Activated CD4-positive, alpha-beta memory T cell treated with anti-CD3 and anti-CD28 coated beads for 36 hours (primary cell): ENCODE results near the gene ACTMAP. TPM values are rescaled to one million over a fixed set of nuclear protein-coding genes. Genes with fewer than 3 reads are reported as not detected.
"Not testable (repeated sequence)": the region's sequence is repeated elsewhere in the genome, so short reads cannot be mapped to it uniquely, and the experiment has no call there.

Source experiments
- CTCF ChIA-PET: fragments of 350-600 bp; sonication (Branson Sonifier 250); formaldehyde crosslinking; loops from one replicate; lab custom pipeline; 2021; ENCODE audit warnings: antibody characterized with exemption, inconsistent platforms; lab: Charles Lee
- POLR2A ChIA-PET: fragments of 350-600 bp; sonication (Branson Sonifier 250); formaldehyde crosslinking; loops from one replicate; lab custom pipeline; 2021; ENCODE audit warnings: antibody characterized with exemption; lab: Charles Lee
- DNase-seq: peaks from one replicate; pipeline ENCODE4 v3.0.0-alpha.2; 2020
- H3K27ac Mint-ChIP-seq: one replicate; pipeline ENCODE4 v1.8.0; 2021; ENCODE audit warnings: mixed read lengths
- H3K27me3 Mint-ChIP-seq: one replicate; pipeline ENCODE4 v1.8.0; 2021; ENCODE audit warnings: mixed read lengths
- H3K36me3 Mint-ChIP-seq: one replicate; pipeline ENCODE4 v1.8.0; 2021; ENCODE audit warnings: mixed read lengths
- H3K4me1 Mint-ChIP-seq: one replicate; pipeline ENCODE4 v1.8.0; 2021; ENCODE audit warnings: low read depth, mixed read lengths
- H3K4me3 Mint-ChIP-seq: one replicate; pipeline ENCODE4 v1.8.0; 2021; ENCODE audit warnings: mild to moderate bottlenecking, mixed read lengths
- H3K9me3 Mint-ChIP-seq: one replicate; pipeline ENCODE4 v1.8.0; 2021; ENCODE audit warnings: mixed read lengths
- intact Hi-C: fragments of 100-400 bp; cut with micrococcal nuclease; formaldehyde crosslinking; loops from one replicate; pipeline ENCODE4 v1.15.1; 2023
- total RNA-seq, 2 experiments: library from RNA; stranded (reverse); gene quantifications; one replicate each; pipeline ENCODE4 v1.2.3, GENCODE V29; 2021

Gene ACTMAP
- total RNA-seq, 2 experiments from 2014 or later: 14.1 to 15.8 TPM

GRCh38 chr19:40785526-40785925 lies 35.2 kb upstream of the ACTMAP start:
- POLR2A ChIA-PET: interaction anchor here (0.6 kb wide), 1 partner anchor 566 kb away, joined by 4 read pairs; no protein-coding TSS in a partner anchor
- Mint-ChIP-seq H3K27ac (peak overlapping the region; percentile 72), H3K36me3 (peaks cover 17% of the 10 kb centered on the region), H3K4me3 (no peak overlapping the region), H3K4me1 (peaks cover 9% of the 10 kb centered on the region), H3K27me3 (no peaks in the 10 kb centered on the region), H3K9me3 (no peaks in the 10 kb centered on the region)
- intact Hi-C loops: no loop called here
- CTCF ChIA-PET: no interaction called here
- no peak for DNase-seq

DNA sequence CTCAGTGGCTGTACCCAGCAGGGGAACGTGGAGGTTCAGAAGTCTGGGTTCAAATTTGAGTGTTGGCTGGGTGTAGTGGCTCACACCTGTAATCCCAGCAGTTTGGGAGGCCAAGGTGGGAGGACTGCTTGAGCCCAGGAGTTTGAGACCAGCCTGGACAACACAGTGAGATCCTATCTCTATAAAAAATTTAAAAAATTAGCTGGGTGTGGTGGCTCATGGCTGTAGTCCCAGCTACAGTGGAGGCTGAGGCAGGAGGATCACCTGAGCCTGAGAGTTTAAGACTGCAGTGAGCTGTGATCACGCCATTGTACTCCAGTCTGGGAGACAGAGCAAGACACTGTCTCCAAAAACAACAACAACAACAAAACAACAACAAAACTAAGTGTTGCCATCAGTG lies 33.9 kb upstream of the ACTMAP start:
- POLR2A ChIA-PET, DNase-seq, intact Hi-C loops, H3K9me3 Mint-ChIP-seq, H3K27me3 Mint-ChIP-seq, CTCF ChIA-PET, H3K4me3 Mint-ChIP-seq: not testable (repeated sequence)
- H3K27ac Mint-ChIP-seq: peak overlapping the region; percentile 23
- H3K36me3 Mint-ChIP-seq: peaks cover 12% of the 10 kb centered on the region
- peaks cover 20% of the 10 kb centered on the region for H3K4me1 Mint-ChIP-seq

DNA sequence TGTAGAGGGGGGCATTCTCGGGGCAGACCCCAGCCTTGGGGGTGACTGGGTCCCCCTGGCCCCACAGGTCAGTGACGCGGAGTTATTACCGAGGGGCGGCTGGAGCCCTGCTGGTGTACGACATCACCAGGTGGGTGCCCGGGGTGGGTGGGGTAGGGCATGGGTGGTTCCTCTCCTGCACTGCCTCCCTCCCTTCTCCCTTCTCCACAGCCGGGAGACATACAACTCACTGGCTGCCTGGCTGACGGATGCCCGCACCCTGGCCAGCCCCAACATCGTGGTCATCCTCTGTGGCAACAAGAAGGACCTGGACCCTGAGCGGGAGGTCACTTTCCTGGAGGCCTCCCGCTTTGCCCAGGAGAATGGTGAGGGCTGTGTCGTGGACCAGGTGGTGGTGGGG lies 33.4 kb upstream of the ACTMAP start:
- ChIA-PET CTCF (no interaction called here), POLR2A (no interaction called here)
- intact Hi-C loops: no loop called here
- H3K4me3 Mint-ChIP-seq: no peak overlapping the region
- H3K4me1 Mint-ChIP-seq: peaks cover 24% of the 10 kb centered on the region
- H3K36me3 Mint-ChIP-seq: peaks cover 12% of the 10 kb centered on the region
- no peaks in the 10 kb centered on the region for H3K9me3 Mint-ChIP-seq
- H3K27ac Mint-ChIP-seq: no peak overlapping the region
- no peak for DNase-seq
- no peaks in the 10 kb centered on the region for H3K27me3 Mint-ChIP-seq

DNA sequence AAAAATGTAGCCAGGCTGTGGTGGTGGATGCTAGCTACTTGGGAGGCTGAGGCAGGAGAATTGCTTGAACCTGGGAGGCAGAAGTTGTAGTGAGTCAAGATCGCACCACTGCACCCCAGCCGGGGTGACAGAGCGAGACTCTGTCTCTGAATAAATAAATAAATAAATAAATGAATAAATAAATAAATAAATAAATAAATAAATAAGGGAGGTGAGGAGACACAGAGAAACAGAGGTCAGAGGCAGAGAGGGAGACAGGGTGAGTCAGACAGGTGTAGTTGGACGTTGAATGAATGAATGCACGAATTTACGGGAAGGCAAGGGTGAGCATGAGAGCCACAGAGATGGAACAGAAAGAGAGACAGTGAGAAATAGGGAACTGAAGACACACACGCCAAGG lies 30.9 kb upstream of the ACTMAP start:
- no peak for DNase-seq
- Mint-ChIP-seq H3K9me3 (no peaks in the 10 kb centered on the region), H3K4me3 (no peak overlapping the region), H3K36me3 (peaks cover 10% of the 10 kb centered on the region), H3K27me3 (no peaks in the 10 kb centered on the region), H3K27ac (no peak overlapping the region), H3K4me1 (peaks cover 39% of the 10 kb centered on the region)
- ChIA-PET CTCF (no interaction called here), POLR2A (no interaction called here)
- intact Hi-C loops: no loop called here

- Mint-ChIP-seq H3K4me3 (no peak overlapping the region), H3K27ac (peak overlapping the region; percentile 1), H3K36me3 (peaks cover 10% of the 10 kb centered on the region), H3K4me1 (peaks cover 40% of the 10 kb centered on the region), H3K27me3 (no peaks in the 10 kb centered on the region), H3K9me3 (no peaks in the 10 kb centered on the region)
- DNase-seq: no peak
- intact Hi-C loops: no loop called here
- POLR2A ChIA-PET: no interaction called here
- CTCF ChIA-PET: no interaction called here
Observed at GRCh38 chr19:40780582-40780981, 30.3 kb upstream of the ACTMAP start.

GRCh38 chr19:40778706-40779284 lies 28.5 kb upstream of the ACTMAP start:
- peaks cover 8% of the 10 kb centered on the region for H3K36me3 Mint-ChIP-seq
- intact Hi-C loops: loop anchor here (1.0 to 2.0 kb wide), 5 partner anchors 20 to 164 kb away; partner anchors contain the start of gene ACTMAP
- POLR2A ChIA-PET: interaction anchor here (0.9 to 3.9 kb wide), 9 partner anchors 14 to 485 kb away, joined by 3 to 54 read pairs (median 14); partner anchors contain the start of genes ACTMAP, COQ8B, EGLN2 and ITPKC
- no peak for DNase-seq
- H3K27ac Mint-ChIP-seq: peak overlapping the region; percentile 92
- H3K9me3 Mint-ChIP-seq: no peaks in the 10 kb centered on the region
- H3K4me3 Mint-ChIP-seq: peak overlapping the region; percentile 91
- CTCF ChIA-PET: interaction anchor here (0.5 to 3.0 kb wide), 10 partner anchors 12 to 144 kb away, joined by 3 to 38 read pairs (median 9); partner anchors contain the start of genes ACTMAP and EGLN2
- peaks cover 37% of the 10 kb centered on the region for H3K4me1 Mint-ChIP-seq
- no peaks in the 10 kb centered on the region for H3K27me3 Mint-ChIP-seq

DNA sequence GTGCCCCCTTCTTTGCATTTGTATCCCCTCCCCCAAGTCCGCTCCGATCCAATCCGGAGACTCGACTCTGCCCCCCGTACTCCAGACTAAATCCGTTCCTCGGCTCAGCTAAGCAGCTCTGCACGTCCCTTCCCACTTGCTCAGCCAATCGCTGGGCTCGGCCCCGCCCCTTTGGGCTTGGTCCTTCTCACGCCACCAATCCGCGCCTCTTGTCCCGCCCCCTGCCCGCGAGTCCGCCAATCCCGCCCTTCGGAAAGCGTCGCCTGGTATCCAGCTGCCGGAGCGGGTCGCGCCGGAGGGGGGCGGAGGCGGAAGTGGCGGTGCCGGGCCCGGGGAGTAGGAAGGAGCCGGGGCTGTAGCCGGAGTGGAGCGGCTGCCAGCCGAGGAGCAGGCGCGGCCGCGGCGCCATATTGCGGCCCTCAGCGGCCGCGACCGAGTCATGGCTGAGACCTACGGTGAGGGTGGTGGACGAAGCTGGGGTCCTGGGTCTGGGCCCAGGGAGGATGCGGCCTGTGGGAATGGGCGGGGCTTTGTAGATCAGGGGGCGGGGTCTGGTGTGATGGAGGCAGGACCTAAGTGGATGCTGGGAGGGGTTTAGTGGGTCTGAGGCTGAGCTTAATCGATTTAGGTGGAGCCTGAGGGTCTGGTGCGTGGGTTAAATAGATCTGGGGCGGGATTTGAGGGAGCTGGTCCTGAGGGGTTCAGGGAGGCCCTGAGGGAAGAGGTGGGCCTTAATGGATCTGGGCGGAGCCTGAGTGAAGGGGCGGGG lies 27.8 kb upstream of the ACTMAP start, which contains the start of gene RAB4B:
Gene RAB4B, plus strand, starts transcription at position 311 of the 769 bp plus-strand sequence. Its CDS starts 129 bp downstream, at position 440.
- Mint-ChIP-seq H3K36me3 (peaks cover 8% of the 10 kb centered on the region), H3K4me1 (peaks cover 37% of the 10 kb centered on the region), H3K27ac (peak within 1 kb of the TSS; percentile 92), H3K9me3 (no peaks in the 10 kb centered on the region), H3K27me3 (no peaks in the 10 kb centered on the region), H3K4me3 (peak within 1 kb of the TSS; percentile 91)
- ChIA-PET POLR2A (interaction anchor here (0.9 to 3.9 kb wide), 14 partner anchors 15 to 485 kb away, joined by 3 to 54 read pairs (median 5); partner anchors contain the start of genes ACTMAP, COQ8B, EGLN2 and ITPKC), CTCF (interaction anchor here (0.9 to 3.0 kb wide), 14 partner anchors 18 to 531 kb away, joined by 3 to 38 read pairs (median 7); partner anchors contain the start of genes ACTMAP and EGLN2)
- intact Hi-C loops: loop anchor here (1.0 to 2.0 kb wide), 7 partner anchors 20 to 163 kb away; partner anchors contain the start of genes ACTMAP and COQ8B
- peak; percentile 100 for DNase-seq

DNA sequence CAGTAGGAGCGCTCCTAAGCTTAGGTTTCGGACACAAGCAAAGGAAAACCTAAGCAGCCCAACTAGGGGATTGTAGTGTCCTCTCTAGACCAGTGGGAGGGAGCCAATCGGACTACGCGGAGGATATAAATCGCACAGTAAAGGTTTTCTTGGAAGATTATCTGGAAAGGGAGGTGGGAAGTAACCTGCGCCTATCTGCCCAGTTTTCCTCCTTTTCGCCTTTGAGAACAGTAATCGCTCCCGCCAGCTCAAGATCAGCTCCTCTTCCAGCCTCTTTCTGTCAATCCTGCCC lies 27.3 kb upstream of the ACTMAP start:
- ChIA-PET CTCF (interaction anchor here (0.9 to 3.0 kb wide), 13 partner anchors 9 to 531 kb away, joined by 3 to 38 read pairs (median 8); partner anchors contain the start of genes ACTMAP and EGLN2), POLR2A (interaction anchor here (0.9 to 3.9 kb wide), 12 partner anchors 16 to 486 kb away, joined by 3 to 54 read pairs (median 5); partner anchors contain the start of genes ACTMAP, COQ8B, EGLN2 and ITPKC)
- DNase-seq: no peak
- Mint-ChIP-seq H3K27ac (peak overlapping the region; percentile 92), H3K36me3 (peaks cover 8% of the 10 kb centered on the region), H3K27me3 (no peaks in the 10 kb centered on the region), H3K4me1 (peaks cover 37% of the 10 kb centered on the region), H3K4me3 (peak overlapping the region; percentile 91), H3K9me3 (no peaks in the 10 kb centered on the region)
- intact Hi-C loops: loop anchor here (1.0 kb wide), 2 partner anchors 22 to 61 kb away; partner anchors contain the start of gene COQ8B

GRCh38 chr19:40776932-40777644 lies 26.8 kb upstream of the ACTMAP start:
- Mint-ChIP-seq H3K27ac (peak overlapping the region; percentile 92), H3K4me1 (peaks cover 37% of the 10 kb centered on the region), H3K9me3 (no peaks in the 10 kb centered on the region), H3K27me3 (no peaks in the 10 kb centered on the region), H3K4me3 (peak overlapping the region; percentile 91), H3K36me3 (peaks cover 6% of the 10 kb centered on the region)
- peak; percentile 96 for DNase-seq
- ChIA-PET CTCF (interaction anchor here (0.9 to 3.0 kb wide), 12 partner anchors 9 to 532 kb away, joined by 3 to 38 read pairs (median 8); partner anchors contain the start of genes ACTMAP and EGLN2), POLR2A (interaction anchor here (1.1 to 3.9 kb wide), 10 partner anchors 21 to 486 kb away, joined by 4 to 54 read pairs (median 10); partner anchors contain the start of genes ACTMAP, COQ8B, EGLN2 and ITPKC)
- intact Hi-C loops: loop anchor here (1.0 kb wide), 2 partner anchors 22 to 61 kb away; partner anchors contain the start of gene COQ8B

DNA sequence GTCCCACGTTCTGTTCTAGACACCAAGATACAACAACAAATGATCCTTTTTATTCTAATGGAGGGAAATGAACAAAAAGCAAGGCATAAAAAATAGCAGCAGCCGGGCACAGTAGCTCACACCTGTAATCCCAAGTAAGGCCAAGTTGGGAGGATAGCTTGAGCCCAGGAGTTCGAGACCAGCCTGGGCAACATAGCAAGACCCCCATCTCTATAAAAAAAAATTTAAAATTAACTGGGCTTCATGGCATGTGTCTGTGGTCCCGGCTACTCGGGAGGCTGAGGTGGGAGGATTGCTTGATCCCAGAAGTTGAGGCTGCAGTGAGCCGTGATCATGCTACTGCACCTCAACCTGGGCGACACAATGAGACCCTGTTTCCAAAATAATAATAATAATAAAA lies 26.1 kb upstream of the ACTMAP start:
- no peaks in the 10 kb centered on the region for H3K9me3 Mint-ChIP-seq
- no peak overlapping the region for H3K4me3 Mint-ChIP-seq
- POLR2A ChIA-PET: interaction anchor here (1.0 to 3.9 kb wide), 5 partner anchors 10 to 85 kb away, joined by 4 to 54 read pairs (median 23); partner anchors contain the start of genes ACTMAP, EGLN2 and SNRPA
- peaks cover 37% of the 10 kb centered on the region for H3K4me1 Mint-ChIP-seq
- CTCF ChIA-PET: interaction anchor here (1.3 to 3.0 kb wide), 4 partner anchors 10 to 113 kb away, joined by 3 to 37 read pairs (median 9); no protein-coding TSS in a partner anchor
- DNase-seq: no peak
- no peaks in the 10 kb centered on the region for H3K27me3 Mint-ChIP-seq
- intact Hi-C loops: no loop called here
- peaks cover 2% of the 10 kb centered on the region for H3K36me3 Mint-ChIP-seq
- H3K27ac Mint-ChIP-seq: no peak overlapping the region

DNA sequence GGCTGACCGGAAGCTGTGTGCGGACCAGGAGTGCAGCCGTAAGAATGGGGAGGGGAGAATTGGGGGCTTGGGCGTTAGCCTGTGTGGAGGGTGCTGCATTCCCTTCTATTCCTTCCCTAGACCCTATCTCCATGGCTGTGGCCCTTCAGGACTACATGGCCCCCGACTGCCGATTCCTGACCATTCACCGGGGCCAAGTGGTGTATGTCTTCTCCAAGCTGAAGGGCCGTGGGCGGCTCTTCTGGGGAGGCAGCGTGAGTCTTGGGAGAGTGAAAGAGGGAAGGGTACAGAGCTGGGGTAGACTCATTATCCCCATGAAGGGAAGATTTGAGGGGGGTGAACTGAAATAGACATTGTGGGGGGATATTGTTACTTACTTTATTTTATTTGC lies 25.4 kb upstream of the ACTMAP start:
- Mint-ChIP-seq H3K4me1 (peaks cover 38% of the 10 kb centered on the region), H3K27ac (peak overlapping the region; percentile 38), H3K27me3 (no peaks in the 10 kb centered on the region), H3K36me3 (peaks cover 5% of the 10 kb centered on the region), H3K4me3 (no peak overlapping the region), H3K9me3 (peaks cover 4% of the 10 kb centered on the region)
- DNase-seq: no peak
- POLR2A ChIA-PET: interaction anchor here (1.0 to 3.9 kb wide), 2 partner anchors 9 to 20 kb away, joined by 4 to 31 read pairs; no protein-coding TSS in a partner anchor
- intact Hi-C loops: no loop called here
- CTCF ChIA-PET: no interaction called here
